Ishikawa (cell line): Measurements from ENCODE around the gene HAPLN2.

Experiments used
- CEBPB ChIP-seq: IDR thresholded peaks from 2 replicates; pipeline ENCODE4 v1.6.1; 2012
- CREB1 ChIP-seq: IDR thresholded peaks from 2 replicates; pipeline ENCODE4 v1.6.1; 2012; ENCODE audit warnings: low read depth
- EGR1 ChIP-seq: IDR thresholded peaks from 2 replicates; pipeline ENCODE4 v1.6.1; 2012
- EP300 ChIP-seq: IDR thresholded peaks from 2 replicates; pipeline ENCODE4 v1.6.1; 2012; ENCODE audit warnings: borderline replicate concordance
- FOXM1 ChIP-seq: IDR thresholded peaks from 2 replicates; pipeline ENCODE4 v1.6.1; 2012; ENCODE audit warnings: low read depth, borderline replicate concordance
- MAX ChIP-seq: IDR thresholded peaks from 2 replicates; pipeline ENCODE4 v1.6.1; 2012
- NFIC ChIP-seq: IDR thresholded peaks from 2 replicates; pipeline ENCODE4 v1.6.1; 2012
- RAD21 ChIP-seq: IDR thresholded peaks from 2 replicates; pipeline ENCODE4 v1.6.1; 2012; ENCODE audit warnings: low read depth
- TAF1 ChIP-seq: IDR thresholded peaks from 2 replicates; pipeline ENCODE4 v1.6.1; 2012; ENCODE audit warnings: low read depth, mild to moderate bottlenecking
- TCF12 ChIP-seq: IDR thresholded peaks from 2 replicates; pipeline ENCODE4 v1.6.1; 2012; ENCODE audit warnings: low read depth
- TEAD4 ChIP-seq: IDR thresholded peaks from 2 replicates; pipeline ENCODE4 v1.6.1; 2012
- USF1 ChIP-seq: IDR thresholded peaks from 2 replicates; pipeline ENCODE4 v1.6.1; 2012
- YY1 ChIP-seq: IDR thresholded peaks from 2 replicates; pipeline ENCODE4 v1.6.1; 2012; ENCODE audit warnings: low read depth
- ZBTB7A ChIP-seq: IDR thresholded peaks from 2 replicates; pipeline ENCODE4 v1.6.1; 2012; ENCODE audit warnings: low read depth
- TF ChIP-seq, protein P1 (sequence below): IDR thresholded peaks from 2 replicates; pipeline ENCODE4 v1.6.1; 2012; ENCODE audit warnings: low read depth, mild to moderate bottlenecking

HAPLN2 gene

GRCh38 chr1:156639601-156640101 lies 20.4 kb downstream of the HAPLN2 start:
- TF ChIP-seq TCF12, result no peak
- no peak for TF ChIP-seq YY1
- TF ChIP-seq FOXM1, result no peak
- TF ChIP-seq TEAD4, result no peak
- no peak for TF ChIP-seq USF1
- TF ChIP-seq EP300, result no peak
- TF ChIP-seq TAF1, result no peak
- no peak for TF ChIP-seq RAD21
- TF ChIP-seq CREB1, result no peak
- TF ChIP-seq CEBPB, result no peak
- TF ChIP-seq, protein P1, sequence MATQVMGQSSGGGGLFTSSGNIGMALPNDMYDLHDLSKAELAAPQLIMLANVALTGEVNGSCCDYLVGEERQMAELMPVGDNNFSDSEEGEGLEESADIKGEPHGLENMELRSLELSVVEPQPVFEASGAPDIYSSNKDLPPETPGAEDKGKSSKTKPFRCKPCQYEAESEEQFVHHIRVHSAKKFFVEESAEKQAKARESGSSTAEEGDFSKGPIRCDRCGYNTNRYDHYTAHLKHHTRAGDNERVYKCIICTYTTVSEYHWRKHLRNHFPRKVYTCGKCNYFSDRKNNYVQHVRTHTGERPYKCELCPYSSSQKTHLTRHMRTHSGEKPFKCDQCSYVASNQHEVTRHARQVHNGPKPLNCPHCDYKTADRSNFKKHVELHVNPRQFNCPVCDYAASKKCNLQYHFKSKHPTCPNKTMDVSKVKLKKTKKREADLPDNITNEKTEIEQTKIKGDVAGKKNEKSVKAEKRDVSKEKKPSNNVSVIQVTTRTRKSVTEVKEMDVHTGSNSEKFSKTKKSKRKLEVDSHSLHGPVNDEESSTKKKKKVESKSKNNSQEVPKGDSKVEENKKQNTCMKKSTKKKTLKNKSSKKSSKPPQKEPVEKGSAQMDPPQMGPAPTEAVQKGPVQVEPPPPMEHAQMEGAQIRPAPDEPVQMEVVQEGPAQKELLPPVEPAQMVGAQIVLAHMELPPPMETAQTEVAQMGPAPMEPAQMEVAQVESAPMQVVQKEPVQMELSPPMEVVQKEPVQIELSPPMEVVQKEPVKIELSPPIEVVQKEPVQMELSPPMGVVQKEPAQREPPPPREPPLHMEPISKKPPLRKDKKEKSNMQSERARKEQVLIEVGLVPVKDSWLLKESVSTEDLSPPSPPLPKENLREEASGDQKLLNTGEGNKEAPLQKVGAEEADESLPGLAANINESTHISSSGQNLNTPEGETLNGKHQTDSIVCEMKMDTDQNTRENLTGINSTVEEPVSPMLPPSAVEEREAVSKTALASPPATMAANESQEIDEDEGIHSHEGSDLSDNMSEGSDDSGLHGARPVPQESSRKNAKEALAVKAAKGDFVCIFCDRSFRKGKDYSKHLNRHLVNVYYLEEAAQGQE, result no peak
- no peak for TF ChIP-seq ZBTB7A
- no peak for TF ChIP-seq NFIC
- no peak for TF ChIP-seq EGR1
- TF ChIP-seq MAX, result no peak

- TF ChIP-seq, protein P1, result no peak
- TF ChIP-seq YY1 (no peak), CREB1 (no peak), NFIC (no peak), ZBTB7A (no peak), EP300 (no peak), TCF12 (no peak), TEAD4 (no peak), TAF1 (no peak), RAD21 (no peak), MAX (no peak), CEBPB (no peak), FOXM1 (no peak), EGR1 (no peak), USF1 (no peak)
Observed at GRCh38 chr1:156640842-156641706, 21.9 kb downstream of the HAPLN2 start.

GRCh38 chr1:156641761-156642264 lies 22.6 kb downstream of the HAPLN2 start, which contains the start of gene BCAN:
BCAN (plus strand) TSS chr1:156642117; CDS start chr1:156646055, 3,938 bp downstream.
- TF ChIP-seq, protein P1, result no peak
- no peak for TF ChIP-seq TCF12
- TF ChIP-seq NFIC, result no peak
- no peak for TF ChIP-seq ZBTB7A
- no peak for TF ChIP-seq TAF1
- TF ChIP-seq EGR1, result no peak
- no peak for TF ChIP-seq USF1
- no peak for TF ChIP-seq FOXM1
- no peak for TF ChIP-seq TEAD4
- TF ChIP-seq RAD21, result no peak
- no peak for TF ChIP-seq CREB1
- no peak for TF ChIP-seq YY1
- TF ChIP-seq CEBPB, result no peak
- no peak for TF ChIP-seq EP300
